Measurements from ENCODE around the gene PLXNA1.

The PLXNA1 gene

GRCh38 chr3:126967386-126967785, 15.5 kb upstream of the PLXNA1 start:
- DNase-seq (ENCODE audit: low spot score) = no peak

- no peak for DNase-seq (ENCODE audit: low spot score)
These were observed 14.2 kb upstream of the PLXNA1 start for GRCh38 chr3:126968391-126969390.

- DNase-seq (ENCODE audit: low spot score) = no peak
These were observed 13.3 kb upstream of the PLXNA1 start for GRCh38 chr3:126969586-126969985.

- DNase-seq (ENCODE audit: low spot score) = no peak
These were observed 12.8 kb upstream of the PLXNA1 start for GRCh38 chr3:126970101-126970500.

GRCh38 chr3:126970921-126971320, 12.0 kb upstream of the PLXNA1 start:
- DNase-seq (ENCODE audit: low spot score) = no peak

- DNase-seq (ENCODE audit: low spot score) = peak; percentile 40
These were observed 11.0 kb upstream of the PLXNA1 start for GRCh38 chr3:126971891-126972351.

- DNase-seq (ENCODE audit: low spot score) = no peak
These were observed 10.0 kb upstream of the PLXNA1 start for GRCh38 chr3:126972866-126973265.

GRCh38 chr3:126973814-126974213, 9.1 kb upstream of the PLXNA1 start:
- no peak for DNase-seq (ENCODE audit: low spot score)

- no peak for DNase-seq (ENCODE audit: low spot score)
These were observed 8.2 kb upstream of the PLXNA1 start for GRCh38 chr3:126974756-126975155.

GRCh38 chr3:126976906-126977305, 6.0 kb upstream of the PLXNA1 start:
- no peak for DNase-seq (ENCODE audit: low spot score)

GRCh38 chr3:126977821-126978220, 5.1 kb upstream of the PLXNA1 start:
- DNase-seq (ENCODE audit: low spot score) = no peak

GRCh38 chr3:126978291-126978690, 4.6 kb upstream of the PLXNA1 start:
- no peak for DNase-seq (ENCODE audit: low spot score)

GRCh38 chr3:126979046-126979628, 3.8 kb upstream of the PLXNA1 start:
- no peak for DNase-seq (ENCODE audit: low spot score)

GRCh38 chr3:126980266-126980811, 2.6 kb upstream of the PLXNA1 start:
- DNase-seq (ENCODE audit: low spot score) = no peak

GRCh38 chr3:126982126-126982470, 817 bp upstream of the PLXNA1 start:
- DNase-seq (ENCODE audit: low spot score) = no peak

- DNase-seq (ENCODE audit: low spot score) = no peak
These were observed 349 bp downstream of the PLXNA1 start for GRCh38 chr3:126983276-126983652.

- no peak for DNase-seq (ENCODE audit: low spot score)
These were observed 907 bp downstream of the PLXNA1 start for GRCh38 chr3:126983653-126984390.

- DNase-seq (ENCODE audit: low spot score) = no peak
These were observed 1.6 kb downstream of the PLXNA1 start for GRCh38 chr3:126984391-126985131.

- DNase-seq (ENCODE audit: low spot score) = no peak
These were observed 2.4 kb downstream of the PLXNA1 start for GRCh38 chr3:126985132-126985985.

GRCh38 chr3:126986001-126986400, 3.1 kb downstream of the PLXNA1 start:
- DNase-seq (ENCODE audit: low spot score) = no peak

- DNase-seq (ENCODE audit: low spot score) = no peak
These were observed 4.2 kb downstream of the PLXNA1 start for GRCh38 chr3:126987129-126987528.
